ENCODE results near the gene SPAG17. TPM values are rescaled to one million over a fixed set of nuclear protein-coding genes. Genes with fewer than 3 reads are reported as not detected.

SPAG17 gene
- total and polyA plus RNA-seq, 2 donors (not counting 1 experiment from before 2014, with no cell fraction given), result not detected

- CTCF ChIA-PET, result interaction anchor here (1.1 kb wide), 1 partner anchor 15 kb away, joined by 4 read pairs; no protein-coding TSS in a partner anchor
- H3K27ac ChIP-seq (ENCODE audit: low read length in 2 of 2), result no peak overlapping the region
- no peak overlapping the region for H3K4me3 ChIP-seq (ENCODE audit: control extremely low read depth in 1 of 5, extremely low read depth in 1 of 5, insufficient read depth in 1 of 5, low read depth in 2 of 5, low read length in 4 of 5)
- POLR2A ChIA-PET, result no interaction called here
- TF ChIP-seq CTCF (IDR thresholded peaks at IDR 0.05) (no peak), EZH2 (IDR thresholded peaks at IDR 0.05; ENCODE audit: borderline replicate concordance, insufficient read depth, low read depth, low read length, poor library complexity, severe bottlenecking) (no peak)
- H3K4me3 Mint-ChIP-seq, result no peak overlapping the region
- H3K4me1 ChIP-seq (ENCODE audit: control insufficient read depth in 2 of 2, insufficient read depth in 2 of 2, low read length in 2 of 2), result no peaks in the 10 kb centered on the region
- H3K36me3 ChIP-seq (replicated peaks in 1 of 2; ENCODE audit: control extremely low read depth in 1 of 2, control insufficient read depth in 1 of 2, extremely low read depth in 1 of 2, insufficient read depth in 2 of 2, low read length in 1 of 2), result peaks cover 18 to 67% of the 10 kb centered on the region in 2 experiments
- H3K27ac Mint-ChIP-seq, result no peak overlapping the region
- H3K27me3 Mint-ChIP-seq, result no peaks in the 10 kb centered on the region
- H3K27me3 ChIP-seq (replicated peaks in 1 of 4; ENCODE audit: control extremely low read depth in 1 of 4, control insufficient read depth in 3 of 4, insufficient read depth in 4 of 4, low read length in 3 of 4), result no peaks in the 10 kb centered on the region
- H3K4me1 Mint-ChIP-seq, result no peaks in the 10 kb centered on the region
- peaks cover under 1% of the 10 kb centered on the region for H3K79me2 ChIP-seq (ENCODE audit: control insufficient read depth, insufficient read depth, low read length)
- ATAC-seq (ENCODE audit: low read depth) (no peak), DNase-seq (no peak)
- H3K9me3 ChIP-seq (ENCODE audit: control extremely low read depth in 1 of 3, control insufficient read depth in 2 of 3, insufficient read depth in 1 of 3, low read length in 2 of 3), result no peaks in the 10 kb centered on the region
- H3K4me2 ChIP-seq (replicated peaks; ENCODE audit: low read depth, low read length, poor library complexity, severe bottlenecking), result no peak overlapping the region
- intact Hi-C loops (cut with micrococcal nuclease), result no loop called here
- H4K20me1 ChIP-seq (ENCODE audit: control insufficient read depth, insufficient read depth, low read length, poor library complexity, severe bottlenecking), result peaks cover under 1% of the 10 kb centered on the region
- H2AFZ ChIP-seq (ENCODE audit: insufficient read depth, low read depth, low read length, poor library complexity, severe bottlenecking), result no peak overlapping the region
- no peaks in the 10 kb centered on the region for H3K9me3 Mint-ChIP-seq (ENCODE audit: insufficient read depth)
- no peak overlapping the region for H3K9ac ChIP-seq (ENCODE audit: low read length)
Observed at GRCh38 chr1:117911051-117911450, 274.0 kb downstream of the SPAG17 start.

GRCh38 chr1:117905019-117905418 is 280.0 kb downstream of the SPAG17 start:
- TF ChIP-seq EZH2 (IDR thresholded peaks at IDR 0.05; ENCODE audit: borderline replicate concordance, insufficient read depth, low read depth, low read length, poor library complexity, severe bottlenecking) (no peak), CTCF (IDR thresholded peaks at IDR 0.05) (no peak)
- Mint-ChIP-seq H3K4me3 (no peak overlapping the region), H3K27me3 (no peaks in the 10 kb centered on the region), H3K27ac (no peak overlapping the region), H3K4me1 (no peaks in the 10 kb centered on the region), H3K9me3 (ENCODE audit: insufficient read depth) (no peaks in the 10 kb centered on the region)
- no peak overlapping the region for H3K4me2 ChIP-seq (replicated peaks; ENCODE audit: low read depth, low read length, poor library complexity, severe bottlenecking)
- H3K9ac ChIP-seq (ENCODE audit: low read length), result no peak overlapping the region
- no peaks in the 10 kb centered on the region for H3K27me3 ChIP-seq (replicated peaks in 1 of 4; ENCODE audit: control extremely low read depth in 1 of 4, control insufficient read depth in 3 of 4, insufficient read depth in 4 of 4, low read length in 3 of 4)
- no peaks in the 10 kb centered on the region for H4K20me1 ChIP-seq (ENCODE audit: control insufficient read depth, insufficient read depth, low read length, poor library complexity, severe bottlenecking)
- H3K36me3 ChIP-seq (replicated peaks in 1 of 2; ENCODE audit: control extremely low read depth in 1 of 2, control insufficient read depth in 1 of 2, extremely low read depth in 1 of 2, insufficient read depth in 2 of 2, low read length in 1 of 2), result peaks cover 22 to 55% of the 10 kb centered on the region in 2 experiments
- CTCF ChIA-PET, result interaction anchor here (1.8 kb wide), 1 partner anchor 9 kb away, joined by 6 read pairs; no protein-coding TSS in a partner anchor
- intact Hi-C loops (cut with micrococcal nuclease), result no loop called here
- DNase-seq, result no peak
- no peaks in the 10 kb centered on the region for H3K79me2 ChIP-seq (ENCODE audit: control insufficient read depth, insufficient read depth, low read length)
- no peak overlapping the region for H2AFZ ChIP-seq (ENCODE audit: insufficient read depth, low read depth, low read length, poor library complexity, severe bottlenecking)
- POLR2A ChIA-PET, result no interaction called here
- H3K4me1 ChIP-seq (ENCODE audit: control insufficient read depth in 2 of 2, insufficient read depth in 2 of 2, low read length in 2 of 2), result no peaks in the 10 kb centered on the region
- no peak for ATAC-seq (ENCODE audit: low read depth)
- WGBS (ENCODE audit: insufficient coverage), result 100% methylated on average over 1 of the region's 2 CpGs
- peaks cover 0 to 3% (median 0%) of the 10 kb centered on the region in 3 donors for H3K9me3 ChIP-seq (ENCODE audit: control extremely low read depth in 1 of 3, control insufficient read depth in 2 of 3, insufficient read depth in 1 of 3, low read length in 2 of 3)
- H3K27ac ChIP-seq (ENCODE audit: low read length in 2 of 2), result no peak overlapping the region
- H3K4me3 ChIP-seq (ENCODE audit: control extremely low read depth in 1 of 5, extremely low read depth in 1 of 5, insufficient read depth in 1 of 5, low read depth in 2 of 5, low read length in 4 of 5), result no peak overlapping the region

Measured in B cell (primary cell).